Stimulated activated CD8-positive, alpha-beta memory T cell treated with anti-CD3 and anti-CD28 coated beads, Interleukin-15, amount 100 ng/mL, for 24 hours (primary cell): ENCODE results near the gene TCTN3.
"Not testable (repeated sequence)": the region's sequence is repeated elsewhere in the genome, so short reads cannot be mapped to it uniquely, and the experiment has no call there.

ENCODE experiments used
- DNase-seq: peaks from one replicate; pipeline ENCODE4 v3.0.0-alpha.2; 2020; ENCODE audit warnings: low read depth

The TCTN3 gene

DNA sequence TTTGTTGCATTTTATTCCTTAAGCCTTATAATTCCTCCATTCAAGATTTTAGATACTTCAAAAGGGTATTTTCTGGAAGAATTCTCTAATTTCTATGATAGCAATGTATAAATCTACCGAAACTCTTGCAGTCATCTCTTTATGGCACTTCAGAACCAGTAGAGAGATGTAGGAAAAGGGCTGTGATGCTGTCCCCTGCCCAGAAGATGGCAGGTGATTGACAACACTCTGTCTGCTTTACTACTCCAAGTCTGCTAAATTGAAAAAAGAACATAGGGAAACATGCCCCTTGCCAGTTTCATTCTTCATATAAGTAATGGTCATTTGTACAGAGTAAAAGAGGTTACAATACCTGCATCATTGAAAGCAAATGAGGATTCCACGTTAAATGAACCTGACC, 5.1 kb downstream of the TCTN3 start:
- no peak for DNase-seq

- no peak for DNase-seq
These were observed 9.8 kb downstream of the TCTN3 start for GRCh38 chr10:95683966-95684365.

DNA sequence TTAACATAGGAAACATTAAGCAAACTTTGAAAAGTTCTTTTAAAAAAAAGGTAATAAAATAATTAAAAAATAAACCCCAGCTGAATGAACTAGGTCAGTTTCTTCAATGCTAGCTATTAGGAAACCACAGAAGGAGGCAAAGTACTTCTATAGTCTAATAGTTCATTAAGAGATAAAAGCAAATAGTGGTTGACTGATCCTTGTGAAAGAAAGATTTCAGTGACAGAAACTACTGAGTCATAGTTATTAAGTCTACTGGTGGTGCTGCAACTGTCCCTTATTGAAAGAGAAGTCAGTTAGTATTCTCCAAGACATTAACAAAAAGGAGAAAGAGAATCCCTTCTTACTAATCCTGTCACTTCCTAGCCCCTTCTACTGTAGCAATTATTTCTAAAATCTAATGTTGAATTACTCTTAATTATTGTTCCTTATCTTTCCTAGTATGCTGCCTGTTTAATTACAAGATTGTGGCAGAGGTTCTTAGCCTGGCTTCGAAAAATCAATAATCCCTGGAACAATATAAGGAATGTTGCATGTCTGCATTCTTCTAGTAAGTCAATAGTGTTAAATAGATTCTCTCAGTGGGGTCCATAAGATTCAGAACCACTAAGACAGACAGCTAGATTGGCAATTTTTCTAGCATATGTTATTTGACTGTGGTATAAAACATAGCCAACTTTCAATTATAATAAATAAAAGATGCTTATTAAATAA, 18.2 kb downstream of the TCTN3 start:
- DNase-seq = no peak

GRCh38 chr10:95674643-95675042, 19.1 kb downstream of the TCTN3 start:
- no peak for DNase-seq

GRCh38 chr10:95672641-95673040, 21.1 kb downstream of the TCTN3 start:
- not testable (repeated sequence) for DNase-seq

- DNase-seq = no peak
These were observed 29.2 kb downstream of the TCTN3 start for GRCh38 chr10:95664543-95664942.

DNA sequence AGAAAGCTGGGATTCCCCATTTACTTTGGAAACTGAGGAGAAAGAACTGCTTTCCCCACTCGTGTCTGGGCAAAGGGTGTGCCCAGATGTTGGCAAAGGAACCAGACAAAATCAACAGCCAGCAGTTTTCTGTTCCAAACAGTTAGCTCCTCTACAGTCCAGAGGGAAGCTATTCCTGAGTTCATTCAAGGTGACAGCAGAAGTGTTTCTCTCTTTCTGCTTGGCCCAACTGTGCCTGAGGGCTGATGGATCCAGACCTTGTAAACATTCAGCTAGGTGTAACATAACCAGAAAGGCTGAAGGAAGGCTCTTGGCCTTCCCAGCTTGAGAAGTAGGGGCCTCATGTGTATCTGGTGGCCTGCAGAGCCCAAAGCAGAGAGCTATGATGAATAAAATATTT, 30.2 kb downstream of the TCTN3 start:
- DNase-seq = no peak

GRCh38 chr10:95661818-95662217, 31.9 kb downstream of the TCTN3 start:
- no peak for DNase-seq

- DNase-seq = no peak
These were observed 33.4 kb downstream of the TCTN3 start for GRCh38 chr10:95660283-95660682.

DNA sequence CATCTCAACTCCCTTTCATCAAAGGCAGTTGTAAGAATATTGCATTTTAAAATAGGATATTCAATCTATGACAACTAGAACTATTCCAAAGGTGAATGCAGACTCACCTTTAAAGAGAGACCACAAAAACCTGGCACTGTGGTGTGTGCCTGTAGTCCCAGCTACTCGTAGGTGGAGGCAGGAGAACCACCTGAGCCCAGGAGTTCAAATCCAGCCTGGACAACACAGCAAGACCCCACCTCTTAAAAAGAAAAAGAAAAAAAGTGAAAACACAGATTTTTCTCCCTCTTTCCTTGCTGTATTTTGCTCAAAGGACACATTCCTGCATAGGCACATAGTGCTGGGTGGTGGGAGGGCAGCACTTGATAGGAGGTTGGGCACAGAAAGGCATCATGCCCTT, 36.5 kb downstream of the TCTN3 start:
- DNase-seq = no peak

- peak; percentile 85 for DNase-seq
These were observed 37.2 kb downstream of the TCTN3 start, which contains the start of gene ALDH18A1 for GRCh38 chr10:95656291-95657164. Gene ALDH18A1, minus strand, starts transcription at chr10:95656711. Its CDS starts 3,334 bp downstream, at chr10:95653377.

GRCh38 chr10:95655571-95656290, 38.0 kb downstream of the TCTN3 start:
- peak; percentile 6 for DNase-seq

- no peak for DNase-seq
These were observed 39.8 kb downstream of the TCTN3 start for GRCh38 chr10:95653895-95654294.

DNA sequence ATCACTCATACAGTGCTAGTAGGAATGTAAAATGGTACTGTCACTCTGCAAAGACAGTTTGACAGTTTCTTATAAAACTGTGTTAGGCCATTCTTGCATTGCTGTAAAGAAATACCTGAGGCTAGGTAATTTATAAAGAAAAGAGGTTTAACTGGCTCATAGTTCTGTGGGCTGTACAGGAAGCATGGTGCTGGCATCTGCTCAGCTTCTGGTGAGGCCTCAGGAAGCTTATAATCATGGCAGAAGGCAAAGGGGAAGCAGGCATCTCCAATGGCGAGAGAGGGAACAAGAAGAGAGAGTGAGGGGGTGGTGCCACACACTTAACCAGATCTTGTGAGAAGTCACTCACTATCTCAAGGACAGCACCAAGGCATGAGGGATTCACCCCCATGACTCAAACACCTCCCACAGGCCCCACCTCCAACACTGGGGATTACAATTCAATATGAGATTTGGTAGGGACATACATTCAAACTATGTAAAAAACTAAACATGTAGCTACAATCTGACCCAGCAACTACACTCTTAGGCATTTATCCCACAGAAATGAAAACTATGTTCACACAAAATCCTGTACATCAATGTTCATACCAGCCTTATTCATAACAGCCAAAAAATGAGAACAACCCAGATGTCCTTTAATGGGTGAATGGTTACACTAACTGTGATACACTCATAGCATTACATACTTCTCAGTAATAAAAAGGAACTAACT, 42.2 kb downstream of the TCTN3 start:
- no peak for DNase-seq

DNA sequence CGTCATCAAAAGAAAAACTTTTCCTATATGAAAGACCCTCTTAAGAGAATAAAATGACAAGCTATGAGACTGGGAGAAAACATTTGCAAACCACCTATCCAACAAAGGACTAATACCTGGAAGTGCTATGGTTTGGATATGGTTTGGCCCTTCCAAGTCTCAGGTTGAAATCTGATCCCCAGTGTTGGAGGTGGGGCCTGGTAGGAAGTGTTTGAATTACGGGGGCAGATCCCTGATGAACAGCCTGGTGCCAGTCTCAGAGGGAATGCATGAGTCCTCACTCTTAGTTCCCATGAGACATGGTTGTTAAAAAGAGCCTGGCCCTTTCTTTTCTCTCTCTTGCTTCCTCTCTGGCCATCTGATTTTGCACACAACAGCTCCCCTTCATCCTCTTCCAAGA, 43.5 kb downstream of the TCTN3 start:
- no peak for DNase-seq

DNA sequence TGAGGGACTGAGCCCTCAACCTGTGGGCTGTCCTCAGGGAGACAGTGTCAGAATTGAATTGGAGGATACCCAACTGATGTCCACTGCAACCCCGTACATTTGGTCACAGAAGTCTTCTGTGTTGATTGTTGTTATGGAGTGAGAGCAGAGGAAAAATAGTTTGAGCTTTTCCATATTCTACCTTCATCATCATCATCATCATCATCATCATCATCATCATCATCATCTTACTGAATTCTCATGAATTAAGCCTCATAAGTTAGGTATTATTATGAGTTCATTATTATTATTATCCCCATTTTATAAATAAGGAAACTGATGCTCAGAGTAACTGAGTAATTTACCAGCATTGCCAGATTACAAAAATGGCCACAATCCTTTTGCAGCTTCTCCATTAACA, 45.6 kb downstream of the TCTN3 start:
- no peak for DNase-seq

DNA sequence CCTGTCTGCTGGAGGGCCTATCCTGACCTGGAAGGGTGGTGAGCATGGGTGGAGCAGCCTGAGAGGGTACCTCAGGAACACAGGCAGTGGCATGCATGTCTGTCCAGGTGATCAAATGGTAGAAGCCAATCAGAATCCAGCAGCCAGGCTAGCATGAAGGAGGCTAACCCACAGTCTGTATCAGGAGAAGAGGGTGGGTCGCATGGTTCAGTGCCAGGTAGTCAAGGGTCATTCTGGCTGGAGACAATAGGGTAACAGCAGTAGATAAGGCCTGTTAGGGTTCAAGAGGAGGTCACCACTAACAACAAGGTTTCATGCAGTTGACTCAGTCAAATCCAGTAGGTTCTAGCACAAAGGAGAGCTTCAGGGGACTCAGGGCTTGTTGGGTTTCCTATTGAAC, 47.6 kb downstream of the TCTN3 start:
- no peak for DNase-seq

- DNase-seq = no peak
These were observed 48.8 kb downstream of the TCTN3 start for GRCh38 chr10:95644901-95645300.

DNA sequence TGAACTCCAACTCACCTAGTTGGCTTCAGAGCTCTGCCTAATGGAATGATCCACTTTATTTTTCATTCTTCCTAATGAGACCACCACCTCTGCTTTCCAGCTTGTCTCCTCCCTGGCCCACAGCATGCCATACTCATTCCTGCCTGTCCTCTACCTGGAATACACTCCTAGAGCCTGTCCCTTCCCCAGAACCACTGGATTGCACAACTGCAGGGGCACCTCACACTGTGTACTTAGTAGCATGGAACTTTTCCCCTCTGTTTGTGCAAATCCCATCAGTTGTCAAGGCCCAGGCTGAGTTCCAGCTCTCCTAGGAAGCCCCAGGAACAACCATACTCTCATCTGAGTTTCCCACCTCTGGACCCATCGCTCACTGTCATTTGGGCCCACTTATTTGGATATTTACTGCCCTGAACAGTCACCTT, 52.8 kb downstream of the TCTN3 start:
- DNase-seq = no peak

GRCh38 chr10:95637911-95638310, 55.8 kb downstream of the TCTN3 start:
- no peak for DNase-seq

DNA sequence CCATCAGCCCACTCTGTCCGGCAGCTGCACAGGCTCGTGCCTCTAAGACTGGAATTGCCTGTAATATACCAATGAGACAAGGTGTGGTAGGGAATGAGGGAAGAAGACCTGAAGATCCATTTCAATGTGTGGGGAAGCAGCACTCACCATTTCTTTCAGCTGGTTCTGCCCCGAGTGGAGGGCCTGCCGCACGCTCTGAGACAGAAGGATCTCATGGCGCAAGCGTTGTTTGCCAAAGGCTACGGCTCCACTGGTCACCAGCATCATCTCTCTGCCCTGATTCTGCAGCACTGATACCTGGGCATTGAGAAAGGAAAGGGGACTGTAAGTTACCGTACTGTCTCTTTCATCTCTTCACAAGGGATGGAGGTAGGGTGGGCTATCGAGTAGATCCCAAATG, 56.6 kb downstream of the TCTN3 start:
- no peak for DNase-seq

DNA sequence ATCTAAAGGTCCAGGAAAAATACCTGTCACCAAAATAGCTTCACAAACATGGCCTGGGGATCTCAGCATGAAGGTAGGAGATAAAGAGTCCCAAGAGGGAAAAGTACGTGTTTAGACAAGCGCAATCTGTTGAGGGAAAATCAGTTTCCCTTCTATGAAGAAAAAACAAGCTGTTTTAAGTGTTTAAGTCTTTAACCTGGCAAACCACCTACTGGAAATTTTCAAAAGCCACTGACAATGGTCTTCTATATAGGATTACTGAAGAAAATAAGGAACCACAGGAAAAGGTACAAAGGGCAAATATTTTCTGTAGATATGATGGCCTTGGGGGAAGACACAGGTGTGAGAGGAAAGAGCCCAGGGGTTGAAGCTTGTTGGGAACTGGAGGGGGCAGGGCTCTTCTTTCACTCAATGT, 58.4 kb downstream of the TCTN3 start:
- DNase-seq = no peak
